NCI-H1092 (cell line): ENCODE data around the gene PTPN5.
"Not testable (repeated sequence)": the region's sequence is repeated elsewhere in the genome, so short reads cannot be mapped to it uniquely, and the experiment has no call there.

Source experiments
- DNase-seq: peaks from one replicate; lab custom pipeline; 2025; lab: John Stamatoyannopoulos, UW

Gene PTPN5

GRCh38 chr11:18681949-18682348, 109.6 kb downstream of the PTPN5 start:
- not testable (repeated sequence) for DNase-seq
